Right lung (tissue), 10 donors: Measurements from ENCODE around the gene IGSF10. TPM values are rescaled to one million over a fixed set of nuclear protein-coding genes. Genes with fewer than 3 reads are reported as not detected.
"Not testable (repeated sequence)": the region's sequence is repeated elsewhere in the genome, so short reads cannot be mapped to it uniquely, and the experiment has no call there.

Experiments used
- DNase-seq, 2 donors: peaks; one replicate each; pipeline ENCODE4 v3.0.0-alpha.2; 2013
- long read RNA-seq, 8 donors: transcript quantifications; one replicate each; lab custom pipeline, GENCODE V29; 2026
- polyA plus RNA-seq, 5 donors: library from polyadenylated mRNA; unstranded; fragments of 120-200 nt; gene quantifications; one replicate each; pipeline versions ENCODE4 v1.2.1 to v1.2.3, GENCODE V29; 2013; ENCODE audit warnings: inconsistent platforms in 1 of 5, low replicate concordance in 1 of 5; ENCODE audit not compliant: insufficient read length in 5 of 5, insufficient read depth in 1 of 5

IGSF10 gene, protein sequence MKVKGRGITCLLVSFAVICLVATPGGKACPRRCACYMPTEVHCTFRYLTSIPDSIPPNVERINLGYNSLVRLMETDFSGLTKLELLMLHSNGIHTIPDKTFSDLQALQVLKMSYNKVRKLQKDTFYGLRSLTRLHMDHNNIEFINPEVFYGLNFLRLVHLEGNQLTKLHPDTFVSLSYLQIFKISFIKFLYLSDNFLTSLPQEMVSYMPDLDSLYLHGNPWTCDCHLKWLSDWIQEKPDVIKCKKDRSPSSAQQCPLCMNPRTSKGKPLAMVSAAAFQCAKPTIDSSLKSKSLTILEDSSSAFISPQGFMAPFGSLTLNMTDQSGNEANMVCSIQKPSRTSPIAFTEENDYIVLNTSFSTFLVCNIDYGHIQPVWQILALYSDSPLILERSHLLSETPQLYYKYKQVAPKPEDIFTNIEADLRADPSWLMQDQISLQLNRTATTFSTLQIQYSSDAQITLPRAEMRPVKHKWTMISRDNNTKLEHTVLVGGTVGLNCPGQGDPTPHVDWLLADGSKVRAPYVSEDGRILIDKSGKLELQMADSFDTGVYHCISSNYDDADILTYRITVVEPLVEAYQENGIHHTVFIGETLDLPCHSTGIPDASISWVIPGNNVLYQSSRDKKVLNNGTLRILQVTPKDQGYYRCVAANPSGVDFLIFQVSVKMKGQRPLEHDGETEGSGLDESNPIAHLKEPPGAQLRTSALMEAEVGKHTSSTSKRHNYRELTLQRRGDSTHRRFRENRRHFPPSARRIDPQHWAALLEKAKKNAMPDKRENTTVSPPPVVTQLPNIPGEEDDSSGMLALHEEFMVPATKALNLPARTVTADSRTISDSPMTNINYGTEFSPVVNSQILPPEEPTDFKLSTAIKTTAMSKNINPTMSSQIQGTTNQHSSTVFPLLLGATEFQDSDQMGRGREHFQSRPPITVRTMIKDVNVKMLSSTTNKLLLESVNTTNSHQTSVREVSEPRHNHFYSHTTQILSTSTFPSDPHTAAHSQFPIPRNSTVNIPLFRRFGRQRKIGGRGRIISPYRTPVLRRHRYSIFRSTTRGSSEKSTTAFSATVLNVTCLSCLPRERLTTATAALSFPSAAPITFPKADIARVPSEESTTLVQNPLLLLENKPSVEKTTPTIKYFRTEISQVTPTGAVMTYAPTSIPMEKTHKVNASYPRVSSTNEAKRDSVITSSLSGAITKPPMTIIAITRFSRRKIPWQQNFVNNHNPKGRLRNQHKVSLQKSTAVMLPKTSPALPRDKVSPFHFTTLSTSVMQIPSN (N-terminal part only)
- 10 to 100 TPM; 17.6 to 38.3 (median 34.3) TPM for polyA plus RNA-seq
- long read RNA-seq, donor 1, partial matches to known transcripts, result 7 of 7 reads
- long read RNA-seq, donor 1, other reads (novel, unspliced or antisense), result 0 of 7 reads
- long read RNA-seq, donor 2, result 0 reads
- long read RNA-seq, donor 3, result 0 reads
- long read RNA-seq, donor 4, result 0 reads
- long read RNA-seq, donor 5, partial matches to known transcripts, result 9 of 9 reads
- long read RNA-seq, donor 5, other reads (novel, unspliced or antisense), result 0 of 9 reads
- long read RNA-seq, donor 6, result 0 reads
- long read RNA-seq, donor 7, result 0 reads
- long read RNA-seq, donor 8, result 0 reads

DNA sequence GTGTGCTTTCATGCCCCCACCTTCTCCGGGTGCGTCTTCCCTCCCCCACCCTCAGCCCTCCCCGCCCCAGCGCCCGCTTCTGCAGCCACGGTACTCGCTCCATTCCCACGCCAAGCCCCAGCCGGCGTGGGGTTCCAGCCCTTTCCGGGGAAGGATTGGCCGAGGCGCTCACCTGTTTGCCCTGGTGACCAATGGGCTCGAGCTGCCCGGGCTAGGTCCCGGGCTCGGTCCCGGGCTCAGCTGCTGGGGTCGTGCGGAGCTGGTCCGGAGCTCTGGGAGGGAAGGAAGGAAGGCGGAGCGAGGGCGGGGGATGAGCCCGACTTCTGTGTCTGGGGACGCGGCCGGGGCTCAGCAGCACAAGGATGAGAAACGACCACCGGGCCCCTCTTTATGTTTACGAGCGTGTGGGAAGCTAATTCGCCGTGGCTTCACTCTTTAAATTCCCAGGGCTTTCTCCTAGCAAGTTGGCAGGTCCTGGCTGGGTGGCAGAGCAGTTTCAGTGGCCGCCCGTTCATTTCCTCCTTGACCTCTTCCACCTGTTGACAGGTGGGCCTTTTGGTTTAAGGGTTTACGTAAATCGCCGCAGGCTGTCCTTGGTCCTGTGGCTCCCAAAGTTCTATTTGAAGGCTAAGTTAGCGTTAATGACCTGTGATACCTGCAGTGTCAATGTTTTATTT, at the start of gene IGSF10:
Gene IGSF10, minus strand, starts transcription at position 288 of the 677 bp plus-strand sequence. CDS start 2,352 bp downstream, outside the sequence.
- DNase-seq, result peak; percentile 36 to 58

DNA sequence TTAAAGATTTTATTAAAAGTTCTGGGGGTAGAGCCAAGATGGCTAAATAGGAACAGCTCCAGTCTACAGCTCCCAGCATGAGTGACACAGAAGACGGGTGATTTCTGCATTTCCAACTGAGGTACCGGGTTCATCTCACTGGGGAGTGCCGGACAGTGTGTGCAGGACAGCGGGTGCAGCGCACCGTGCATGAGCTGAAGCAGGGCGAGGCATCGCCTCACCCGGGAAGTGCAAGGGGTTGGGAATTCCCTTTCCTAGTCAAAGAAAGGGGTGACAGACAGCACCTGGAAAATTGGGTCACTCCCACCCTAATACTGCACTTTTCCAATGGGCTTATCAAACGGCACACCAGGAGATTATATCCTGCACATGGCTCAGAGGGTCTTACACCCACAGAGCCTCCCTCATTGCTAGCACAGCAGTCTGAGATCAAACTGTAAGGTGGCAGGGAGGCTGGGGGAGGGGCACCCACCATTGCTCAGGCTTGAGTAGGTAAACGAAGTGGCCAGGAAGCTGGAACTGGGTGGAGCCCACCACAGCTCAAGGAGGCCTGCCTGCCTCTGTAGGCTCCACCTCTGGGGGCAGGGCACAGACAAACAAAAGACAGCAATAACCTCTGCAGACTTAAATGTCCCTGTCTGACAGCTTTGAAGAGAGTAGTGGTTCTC, 48.7 kb upstream of the IGSF10 start:
- not testable (repeated sequence) for DNase-seq

DNA sequence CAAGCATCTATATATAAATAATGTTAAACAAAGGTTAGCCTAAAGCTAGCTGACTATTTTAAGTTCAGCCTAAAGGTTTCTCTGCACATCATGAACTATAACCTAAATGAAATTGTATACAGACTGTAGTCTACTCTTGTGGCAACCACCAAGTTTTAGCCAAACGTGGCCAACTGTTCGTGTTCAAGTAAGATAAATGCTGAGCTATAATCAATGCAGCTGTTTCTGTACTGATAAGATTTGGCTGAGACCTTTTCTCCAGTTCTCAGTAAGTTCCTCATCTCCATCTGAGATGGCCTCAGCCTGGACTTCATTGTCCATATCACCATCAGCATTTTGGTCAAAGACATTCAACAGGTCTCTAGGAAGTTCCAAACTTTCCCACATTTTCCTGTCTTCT, 43.7 kb upstream of the IGSF10 start:
- no peak for DNase-seq

DNA sequence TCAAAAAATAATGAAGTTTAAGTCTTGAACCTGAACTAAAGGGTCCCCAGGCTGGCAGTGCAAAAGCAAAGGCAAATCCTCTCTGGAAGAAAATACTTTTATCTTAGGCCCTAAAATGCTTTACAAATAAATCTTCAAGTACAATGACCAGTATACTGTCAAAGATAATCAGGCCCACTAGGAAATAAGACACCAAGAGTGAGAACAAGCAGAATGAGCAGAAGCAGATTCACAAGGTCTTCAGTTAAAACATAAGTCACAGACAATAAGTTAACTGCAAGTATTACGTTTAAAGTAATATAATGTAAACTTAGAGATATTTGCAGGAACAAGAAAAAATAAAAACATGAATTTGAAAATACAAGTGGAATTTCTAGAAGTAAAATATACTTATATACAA, 42.2 kb upstream of the IGSF10 start:
- DNase-seq, result no peak

DNA sequence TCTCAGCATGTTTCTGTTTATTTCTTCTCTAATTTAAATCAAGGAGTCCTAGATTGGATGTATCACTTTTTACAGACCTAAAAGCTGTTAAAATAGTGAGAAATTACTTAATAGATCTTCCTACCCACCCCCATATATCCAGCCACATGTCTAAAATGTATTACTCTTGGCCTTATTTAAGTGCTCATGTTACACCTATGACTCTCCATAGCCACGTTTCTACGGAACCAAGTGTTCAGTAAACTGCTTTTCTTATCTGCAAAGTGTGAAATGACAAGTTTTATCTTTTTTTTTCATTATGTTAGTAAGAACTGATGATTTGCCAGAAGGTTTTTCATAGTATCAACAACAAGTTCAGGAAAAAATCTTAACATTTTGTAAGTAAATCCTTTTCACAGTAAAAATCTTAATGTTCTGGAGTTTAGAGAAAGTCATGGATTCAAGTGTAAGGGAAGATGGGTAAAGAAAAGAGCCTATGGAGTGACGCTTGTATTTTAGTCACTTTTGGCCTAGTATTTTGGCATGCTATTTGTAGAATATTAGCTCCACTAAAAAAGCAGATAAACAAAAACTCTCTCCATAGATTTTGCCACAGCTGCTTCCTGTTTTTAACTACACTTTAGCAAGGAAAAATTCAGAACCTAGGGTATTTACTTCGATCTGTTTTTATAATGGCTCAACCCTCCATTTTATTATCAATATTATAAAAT, 41.2 kb upstream of the IGSF10 start:
- peak; percentile 39 to 56 for DNase-seq

DNA sequence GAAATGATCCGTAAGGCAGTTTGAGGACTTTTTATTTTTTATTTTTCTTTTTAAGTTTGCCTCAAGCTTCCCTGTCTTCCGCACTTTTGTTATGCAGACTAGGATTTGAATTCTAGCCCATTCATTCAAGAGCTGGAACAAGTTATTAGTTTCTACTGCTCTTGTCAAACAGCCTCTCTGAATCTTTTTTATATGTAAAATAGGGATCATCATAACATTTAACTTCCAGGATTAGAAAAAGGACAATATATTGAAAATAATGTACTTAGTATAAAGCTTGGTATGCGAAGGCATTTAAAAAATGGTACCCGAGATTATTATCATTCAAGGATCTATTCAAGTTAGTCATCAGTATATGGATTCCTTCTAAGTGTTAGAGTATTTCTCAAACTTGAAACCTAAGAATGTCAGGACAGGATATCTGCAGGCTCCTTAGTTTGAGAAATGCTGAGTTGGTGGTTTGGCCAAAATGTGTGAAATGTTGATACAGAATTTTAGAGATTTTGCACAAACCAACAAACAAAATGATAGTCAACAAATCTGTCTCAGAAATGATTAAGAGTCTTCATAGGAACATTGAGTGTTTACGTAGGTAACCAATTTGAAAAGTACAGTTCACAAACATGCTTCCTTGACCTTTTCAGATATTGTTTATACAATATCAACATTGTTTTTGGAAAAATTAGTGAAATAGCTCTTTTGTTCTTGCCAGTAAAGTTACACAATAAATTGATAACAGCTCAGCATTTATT, 40.5 kb upstream of the IGSF10 start:
- DNase-seq, result peak in 1 of 2 donors; percentile 53

DNA sequence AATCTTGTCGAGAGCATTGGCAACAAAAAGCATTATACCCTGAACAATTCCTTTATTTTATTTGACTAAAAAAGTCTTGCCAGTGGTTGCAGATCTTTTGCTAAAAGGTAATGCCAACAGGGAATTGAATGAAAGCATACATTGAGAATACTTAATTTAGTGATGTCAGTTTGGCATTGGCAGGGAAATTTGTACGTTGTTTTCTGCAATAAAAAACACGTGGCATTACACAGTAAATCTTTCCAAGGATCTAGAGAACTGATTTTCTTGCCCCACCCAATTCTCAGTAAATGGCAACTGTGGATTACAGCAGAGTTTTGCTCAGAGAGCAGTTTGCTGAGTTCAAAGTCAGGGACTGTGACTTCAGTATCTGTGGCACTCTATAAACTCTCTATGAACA, 38.3 kb upstream of the IGSF10 start:
- no peak for DNase-seq

DNA sequence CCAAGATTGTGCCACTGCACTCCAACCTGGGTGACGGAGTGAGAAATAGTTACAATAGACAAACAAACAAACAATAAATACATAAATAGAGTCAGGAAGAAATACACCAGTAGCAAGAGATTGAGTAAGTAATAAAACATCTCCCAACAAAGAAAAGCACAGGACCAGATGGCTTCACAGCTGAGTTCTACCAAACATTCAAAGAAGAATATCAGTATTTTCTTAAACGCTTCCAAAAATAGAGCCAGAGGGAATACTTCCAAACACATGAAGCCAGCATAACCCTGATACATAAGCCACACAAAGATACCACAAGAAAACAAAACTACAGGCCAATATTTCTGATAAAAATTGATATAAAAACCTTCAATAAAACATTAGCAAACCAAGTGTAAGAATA, 30.7 kb upstream of the IGSF10 start:
- DNase-seq, result peak in 1 of 2 donors; percentile 26

DNA sequence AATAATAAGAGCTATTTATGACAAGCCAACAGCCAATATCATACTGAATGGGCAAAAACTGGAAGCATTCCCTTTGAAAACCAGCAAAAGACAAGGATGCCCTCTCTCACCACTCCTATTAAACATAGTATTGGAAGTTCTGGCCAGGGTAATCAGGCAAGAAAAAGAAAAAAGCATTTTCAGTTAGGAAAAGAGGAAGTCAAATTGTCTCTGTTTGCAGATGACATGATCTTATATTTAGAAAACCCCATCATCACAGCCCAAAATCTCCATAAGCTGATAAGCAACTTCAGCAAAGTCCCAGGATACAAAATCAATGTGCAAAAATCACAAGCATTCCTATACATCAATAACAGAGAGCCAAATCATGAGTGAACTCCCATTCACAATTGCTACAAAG, 27.0 kb upstream of the IGSF10 start:
- DNase-seq, result not testable (repeated sequence)

DNA sequence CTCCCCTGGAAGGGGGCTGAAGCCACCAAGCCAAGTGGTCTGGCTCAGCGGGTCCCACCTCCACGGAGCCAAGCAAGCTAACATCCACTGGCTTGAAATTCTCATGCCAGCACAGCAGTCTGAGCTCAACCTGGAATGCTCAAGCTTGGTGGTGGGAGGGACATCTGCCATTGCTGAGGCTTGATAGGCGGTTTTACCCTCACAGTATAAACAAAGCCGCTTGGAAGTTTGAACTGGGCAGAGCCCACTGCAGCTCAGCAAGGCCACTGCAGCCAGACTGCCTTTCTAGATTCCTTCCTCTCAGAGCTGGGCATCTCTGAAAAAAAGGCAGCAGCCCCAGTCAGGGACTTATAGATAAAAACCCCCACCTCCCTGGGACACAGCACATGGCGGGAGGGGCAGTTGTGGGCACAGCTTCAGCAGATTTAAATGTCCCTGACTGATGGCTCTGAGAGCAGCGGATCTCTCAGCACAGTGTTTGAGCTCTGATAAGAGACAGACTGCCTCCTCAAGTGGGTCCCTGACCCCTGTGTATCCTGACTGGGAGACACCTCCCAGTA, 23.2 kb upstream of the IGSF10 start:
- DNase-seq, result no peak

DNA sequence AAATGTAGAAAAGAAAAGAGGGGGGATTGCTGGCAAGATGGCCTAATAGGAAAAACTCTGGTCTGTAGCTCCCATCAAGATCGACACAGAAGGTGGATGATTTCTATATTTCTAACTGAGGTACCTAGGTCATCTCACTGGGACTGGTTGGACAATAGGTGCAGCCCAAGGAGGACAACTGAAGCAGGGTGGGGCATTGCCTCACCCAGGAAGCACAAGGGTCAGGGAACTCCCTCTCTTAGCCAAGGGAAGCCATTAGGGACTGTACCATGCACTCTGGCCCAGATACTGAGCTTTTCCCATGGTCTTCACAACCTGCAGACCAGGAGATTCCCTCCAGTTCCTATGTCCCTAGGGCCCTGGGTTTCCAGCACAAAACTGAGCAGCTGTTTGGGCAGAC, 22.6 kb upstream of the IGSF10 start:
- DNase-seq, result no peak

DNA sequence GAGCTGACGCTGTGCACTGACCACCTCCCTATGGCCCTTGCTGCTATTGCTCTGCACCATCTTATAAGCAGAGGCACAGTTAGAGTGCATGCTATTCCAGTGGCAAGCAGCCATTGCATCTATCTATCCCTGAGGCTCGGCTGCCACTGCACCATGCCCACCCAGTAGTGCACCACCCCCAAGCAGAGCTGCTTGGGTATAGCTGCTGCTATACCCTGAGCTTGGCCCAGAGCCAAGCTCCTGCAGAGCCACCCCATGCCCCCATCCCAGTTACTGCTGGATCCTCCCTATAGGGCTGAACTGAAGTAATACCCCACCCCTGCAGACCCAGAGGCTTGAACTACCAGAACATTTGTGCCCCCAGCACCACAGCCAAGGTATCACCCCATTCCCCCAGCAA, 19.6 kb upstream of the IGSF10 start:
- no peak for DNase-seq

DNA sequence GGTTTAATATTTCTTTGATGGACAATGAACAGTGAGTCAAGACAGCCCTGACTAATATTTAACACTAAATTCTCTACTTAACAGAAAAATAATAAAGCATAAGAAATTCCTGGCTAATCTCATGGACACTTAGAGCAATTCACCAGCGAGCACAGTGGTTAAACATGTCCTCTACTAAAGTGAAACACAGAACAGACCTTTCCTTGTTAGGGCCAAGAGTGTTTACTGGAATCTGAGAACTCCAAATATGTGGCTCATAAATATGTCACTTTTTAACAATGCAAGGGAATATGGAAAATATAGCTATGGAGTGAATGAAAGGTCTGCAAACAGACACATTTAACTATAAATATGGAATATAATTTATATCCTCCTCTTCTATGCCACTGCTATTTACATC, 18.6 kb upstream of the IGSF10 start:
- DNase-seq, result no peak

DNA sequence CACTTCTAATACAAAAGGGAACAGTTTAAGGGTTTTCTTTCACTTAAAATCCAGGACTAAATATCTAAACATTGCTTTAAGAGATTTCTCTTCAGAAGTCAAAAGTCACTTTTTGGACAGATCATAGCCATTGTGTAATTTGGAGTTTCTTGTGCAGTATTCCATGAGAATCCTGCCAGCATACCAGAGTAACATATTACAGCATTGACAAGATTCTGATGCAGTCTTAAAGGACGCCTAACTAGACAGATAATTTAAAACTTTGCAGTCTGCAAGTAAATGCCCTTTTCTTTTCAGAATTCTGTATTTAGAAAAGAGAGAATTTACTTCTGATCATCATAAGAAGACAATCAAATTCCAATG, 17.5 kb upstream of the IGSF10 start:
- no peak for DNase-seq

DNA sequence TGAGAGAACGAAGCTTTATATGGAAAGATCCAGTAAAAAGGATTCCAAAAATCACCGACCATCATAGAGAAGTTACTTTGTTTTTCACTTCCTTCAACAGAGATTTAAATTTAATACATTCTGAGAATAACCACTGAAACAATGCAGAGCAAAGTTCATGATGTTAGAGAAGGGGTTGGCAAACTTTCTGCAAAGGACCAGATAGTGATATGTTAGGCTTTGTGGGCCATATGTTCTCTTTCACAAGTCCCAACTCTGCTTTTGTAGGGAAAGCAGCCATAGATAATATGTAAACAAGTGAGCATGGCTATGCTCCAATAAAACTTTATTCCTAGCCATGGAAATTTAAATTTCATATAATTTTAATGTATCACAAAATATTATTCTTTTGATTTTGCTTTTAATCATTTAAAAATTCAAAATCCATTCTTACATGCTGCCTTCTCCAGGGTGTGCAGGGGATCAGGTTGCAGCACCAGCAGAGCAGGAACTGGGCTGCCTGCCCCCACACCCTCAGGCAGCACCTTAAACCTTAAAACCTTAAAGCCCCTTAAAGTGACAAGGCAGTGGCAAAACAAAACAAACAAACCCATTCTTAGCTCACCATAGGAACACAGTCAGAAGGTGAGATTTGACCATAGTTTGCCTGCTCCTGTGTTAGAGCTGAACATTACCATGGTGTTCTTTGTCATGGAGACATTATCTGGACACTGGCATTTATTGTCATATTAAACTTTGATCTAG, 16.9 kb upstream of the IGSF10 start:
- no peak for DNase-seq

DNA sequence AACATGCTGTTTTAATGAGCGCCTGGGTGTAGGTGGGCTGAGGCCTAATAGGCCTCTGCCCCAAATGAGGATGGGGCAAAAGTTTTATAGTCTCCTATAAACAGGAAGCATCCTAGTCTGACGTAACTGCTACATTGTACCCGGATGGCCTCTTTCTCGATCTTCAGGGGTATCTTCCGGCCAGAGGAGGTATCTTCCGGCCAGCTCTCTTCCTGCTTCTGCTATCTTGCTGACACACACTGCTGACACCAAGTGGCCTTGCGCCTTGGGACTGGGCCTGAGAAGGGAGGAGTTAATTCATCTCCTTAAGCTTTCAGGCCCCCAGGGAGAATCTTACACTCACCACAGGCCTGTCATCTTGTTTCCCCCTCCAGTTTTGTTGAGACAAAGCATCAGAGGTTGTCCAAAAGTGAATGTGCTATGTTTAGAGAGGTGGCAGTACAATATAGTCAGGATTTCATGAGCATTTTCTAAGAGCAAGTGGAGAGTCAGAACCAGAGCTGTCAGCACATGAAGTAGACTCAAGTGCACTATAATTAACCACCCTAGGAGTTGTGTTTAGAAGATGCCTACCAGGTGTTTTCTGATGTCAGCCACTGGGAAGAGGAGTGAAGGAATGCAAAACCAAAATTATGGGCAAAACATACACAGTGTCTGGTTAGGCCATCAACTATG, 15.6 kb upstream of the IGSF10 start:
- no peak for DNase-seq
